GM19099 (cell line): ENCODE measurements around the gene WNT8B.

ENCODE experiments used
- POLR2A ChIP-seq: IDR thresholded peaks from 3 replicates; pipeline ENCODE4 v1.6.1; 2011; ENCODE audit warnings: low read depth; ENCODE audit not compliant: insufficient read length; ENCODE audit errors: extremely low read depth

The WNT8B gene

GRCh38 chr10:100477970-100478369, 15.2 kb downstream of the WNT8B start:
- TF ChIP-seq POLR2A: no peak

GRCh38 chr10:100479037-100479436, 16.2 kb downstream of the WNT8B start:
- no peak for TF ChIP-seq POLR2A

- no peak for TF ChIP-seq POLR2A
Measured at GRCh38 chr10:100480002-100480401, 17.2 kb downstream of the WNT8B start.

- no peak for TF ChIP-seq POLR2A
Measured at GRCh38 chr10:100481462-100482081, 18.8 kb downstream of the WNT8B start.

GRCh38 chr10:100482181-100482833, 19.5 kb downstream of the WNT8B start:
- TF ChIP-seq POLR2A: no peak

GRCh38 chr10:100482834-100483185, 20.0 kb downstream of the WNT8B start:
- TF ChIP-seq POLR2A: no peak

GRCh38 chr10:100483876-100484666, 21.3 kb downstream of the WNT8B start:
- no peak for TF ChIP-seq POLR2A

GRCh38 chr10:100485366-100485765, 22.6 kb downstream of the WNT8B start:
- no peak for TF ChIP-seq POLR2A

- TF ChIP-seq POLR2A: no peak
Measured at GRCh38 chr10:100485801-100486495, 23.1 kb downstream of the WNT8B start.

GRCh38 chr10:100487529-100487928, 24.7 kb downstream of the WNT8B start:
- TF ChIP-seq POLR2A: no peak

GRCh38 chr10:100489396-100489795, 26.6 kb downstream of the WNT8B start:
- no peak for TF ChIP-seq POLR2A

- no peak for TF ChIP-seq POLR2A
Measured at GRCh38 chr10:100490531-100490930, 27.7 kb downstream of the WNT8B start.

GRCh38 chr10:100496567-100496966, 33.8 kb downstream of the WNT8B start:
- no peak for TF ChIP-seq POLR2A

GRCh38 chr10:100498059-100498458, 35.2 kb downstream of the WNT8B start:
- TF ChIP-seq POLR2A: no peak

GRCh38 chr10:100501423-100501822, 38.6 kb downstream of the WNT8B start:
- no peak for TF ChIP-seq POLR2A
